IMR-90 (cell line): Measurements from ENCODE around the gene KIAA0408. TPM values are rescaled to one million over a fixed set of nuclear protein-coding genes. Genes with fewer than 3 reads are reported as not detected.

Experiments
- ATAC-seq: fragments of 200-7000 bp; cut with Tn5 transposase; 2 replicates; pipeline ENCODE4 v1.9.1; 2020; ENCODE audit warnings: low read depth, mild to moderate bottlenecking, moderate library complexity
- BruUV-seq: library from RNA; stranded (reverse); fragments of 400-500 nt; replicated peaks from 2 replicates; lab custom pipeline; 2021; lab: Mats Ljungman, UMichigan
- CTCF ChIA-PET: fragments of 300-600 bp; formaldehyde crosslinking; extraction: SDS; loops from one replicate; lab custom pipeline; 2021; ENCODE audit warnings: antibody characterized with exemption; lab: Yijun Ruan, JAX
- POLR2A ChIA-PET: fragments of 300-600 bp; sonication (Branson Sonifier 250); formaldehyde crosslinking; loops from one replicate; lab custom pipeline; 2022; ENCODE audit warnings: antibody characterized with exemption; ENCODE audit not compliant: unreplicated experiment; lab: Charles Lee
- DNase-seq: peaks from one replicate; pipeline ENCODE4 v3.0.0; 2013
- H2AFZ ChIP-seq: replicated peaks from 2 replicates; pipeline ENCODE3; 2013; ENCODE audit warnings: low read length, mild to moderate bottlenecking; ENCODE audit not compliant: poor library complexity
- H2AK5ac ChIP-seq: 2 replicates; pipeline ENCODE4 v1.6.1; 2013; ENCODE audit warnings: low read depth, low read length, inconsistent platforms
- H2AK9ac ChIP-seq: replicated peaks from 2 replicates; pipeline ENCODE3; 2013; ENCODE audit warnings: mild to moderate bottlenecking, low read depth, low read length, moderate library complexity; ENCODE audit not compliant: poor library complexity
- H2BK120ac ChIP-seq: 2 replicates; pipeline ENCODE4 v1.6.1; 2013; ENCODE audit warnings: low read depth, low read length, inconsistent platforms
- H2BK15ac ChIP-seq: 3 replicates; pipeline ENCODE4 v1.6.1; 2013; ENCODE audit warnings: low read depth, low read length, inconsistent platforms
- H2BK20ac ChIP-seq: 2 replicates; pipeline ENCODE4 v1.6.1; 2013; ENCODE audit warnings: low read depth, mild to moderate bottlenecking, inconsistent platforms, low read length, moderate library complexity
- H2BK5ac ChIP-seq: 2 replicates; pipeline ENCODE4 v1.6.1; 2013; ENCODE audit warnings: mild to moderate bottlenecking, low read depth, low read length, inconsistent platforms; ENCODE audit not compliant: poor library complexity, severe bottlenecking
- H3K14ac ChIP-seq: replicated peaks from 2 replicates; pipeline ENCODE4 v1.6.1; 2013; ENCODE audit warnings: low read depth, low read length, inconsistent platforms
- H3K18ac ChIP-seq: 2 replicates; pipeline ENCODE4 v1.6.1; 2013; ENCODE audit warnings: low read depth, low read length, control low read depth
- H3K23ac ChIP-seq: 2 replicates; pipeline ENCODE4 v1.6.1; 2013; ENCODE audit warnings: low read depth, low read length, inconsistent platforms
- H3K27ac ChIP-seq: 2 replicates; pipeline ENCODE4 v1.5.1; 2013; ENCODE audit warnings: mild to moderate bottlenecking, control low read depth, low read length; ENCODE audit not compliant: insufficient read depth
- H3K27me3 ChIP-seq: 2 replicates; pipeline ENCODE4 v1.6.1; 2013; ENCODE audit warnings: low read length; ENCODE audit not compliant: control insufficient read depth, insufficient read depth
- H3K36me3 ChIP-seq: 2 replicates; pipeline ENCODE4 v1.6.1; 2013; ENCODE audit warnings: low read length, mixed read lengths; ENCODE audit not compliant: control insufficient read depth, insufficient read depth
- H3K4ac ChIP-seq: 2 replicates; pipeline ENCODE4 v1.6.1; 2013; ENCODE audit warnings: low read depth, low read length, inconsistent platforms
- H3K4me1 ChIP-seq: 2 replicates; pipeline ENCODE4 v1.6.1; 2013; ENCODE audit warnings: low read length, mixed read lengths; ENCODE audit not compliant: control insufficient read depth, insufficient read depth
- H3K4me2 ChIP-seq: 2 replicates; pipeline ENCODE4 v1.6.1; 2013; ENCODE audit warnings: low read depth, mild to moderate bottlenecking, control low read depth, low read length, moderate library complexity
- H3K4me3 ChIP-seq: 2 replicates; pipeline ENCODE4 v1.5.1; 2013; ENCODE audit warnings: low read depth, mild to moderate bottlenecking, control low read depth, low read length, moderate library complexity; ENCODE audit not compliant: insufficient read depth
- H3K56ac ChIP-seq: 2 replicates; pipeline ENCODE4 v1.6.1; 2013; ENCODE audit warnings: low read length, inconsistent platforms; ENCODE audit not compliant: insufficient read depth; ENCODE audit errors: extremely low read depth
- H3K79me1 ChIP-seq, 2 experiments: 2 replicates each; pipeline ENCODE4 v1.6.1; 2013; ENCODE audit warnings: low read length in 2 of 2, inconsistent platforms in 1 of 2, low read depth in 1 of 2
- H3K9ac ChIP-seq: 2 replicates; pipeline ENCODE4 v1.6.1; 2013; ENCODE audit warnings: low read depth, low read length, control low read depth
- H3K9me1 ChIP-seq: 2 replicates; pipeline ENCODE4 v1.6.1; 2013; ENCODE audit warnings: low read length, inconsistent platforms; ENCODE audit not compliant: insufficient read depth
- H3K9me3 ChIP-seq: 2 replicates; pipeline ENCODE4 v1.6.1; 2013; ENCODE audit warnings: low read length; ENCODE audit not compliant: control insufficient read depth, insufficient read depth
- H4K20me1 ChIP-seq: 2 replicates; pipeline ENCODE4 v1.6.1; 2013; ENCODE audit warnings: low read length, inconsistent platforms; ENCODE audit not compliant: insufficient read depth
- H4K5ac ChIP-seq: 2 replicates; pipeline ENCODE4 v1.6.1; 2013; ENCODE audit warnings: mild to moderate bottlenecking, low read depth, low read length, control low read depth
- H4K8ac ChIP-seq, 2 experiments: 2 replicates each; pipeline ENCODE4 v1.6.1; 2013; ENCODE audit warnings: low read depth in 2 of 2, low read length in 2 of 2, control low read depth in 1 of 2, inconsistent platforms in 1 of 2
- H4K91ac ChIP-seq: 2 replicates; pipeline ENCODE4 v1.6.1; 2013; ENCODE audit warnings: low read depth, low read length, inconsistent platforms; ENCODE audit not compliant: insufficient read depth
- BHLHE40 ChIP-seq: fragments of 150-350 bp; IDR thresholded peaks from 2 replicates; pipeline ENCODE4 v1.6.1; 2016; ENCODE audit warnings: mild to moderate bottlenecking, low read depth, low read length
- CEBPB ChIP-seq: IDR thresholded peaks from 2 replicates; pipeline ENCODE4 v1.6.1; 2012; ENCODE audit warnings: low read depth, low read length, improper control_type of control experiment
- CHD1 ChIP-seq: IDR thresholded peaks from 2 replicates; pipeline ENCODE4 v1.6.1; 2012; ENCODE audit warnings: low read depth, low read length, improper control_type of control experiment
- ELK1 ChIP-seq: fragments of 150-350 bp; IDR thresholded peaks from 2 replicates; pipeline ENCODE4 v1.6.1; 2016; ENCODE audit warnings: low read depth, mild to moderate bottlenecking, low read length, moderate library complexity, borderline replicate concordance
- FOS ChIP-seq: fragments of 150-350 bp; IDR thresholded peaks from 2 replicates; pipeline ENCODE4 v1.6.1; 2016; ENCODE audit warnings: low read depth, low read length
- MAFK ChIP-seq: IDR thresholded peaks from 2 replicates; pipeline ENCODE4 v1.6.1; 2012; ENCODE audit warnings: low read depth, low read length, improper control_type of control experiment
- MAZ ChIP-seq: IDR thresholded peaks from 2 replicates; pipeline ENCODE4 v1.6.1; 2012; ENCODE audit warnings: low read depth, mild to moderate bottlenecking, low read length, improper control_type of control experiment, moderate library complexity, borderline replicate concordance
- MXI1 ChIP-seq: IDR thresholded peaks from 2 replicates; pipeline ENCODE4 v1.6.1; 2012; ENCODE audit warnings: low read depth, mild to moderate bottlenecking, low read length, moderate library complexity, borderline replicate concordance
- NFE2L2 ChIP-seq: fragments of 150-350 bp; IDR thresholded peaks from 2 replicates; pipeline ENCODE4 v1.6.1; 2016; ENCODE audit warnings: low read depth, mild to moderate bottlenecking, low read length
- POLR2A ChIP-seq: IDR thresholded peaks from 2 replicates; pipeline ENCODE4 v1.6.1; 2012; ENCODE audit warnings: mild to moderate bottlenecking, low read depth, low read length
- RAD21 ChIP-seq: IDR thresholded peaks from 2 replicates; pipeline ENCODE4 v1.6.1; 2012; ENCODE audit warnings: low read length, improper control_type of control experiment
- RCOR1 ChIP-seq: IDR thresholded peaks from 2 replicates; pipeline ENCODE4 v1.6.1; 2012; ENCODE audit warnings: mild to moderate bottlenecking, low read length, improper control_type of control experiment; ENCODE audit not compliant: insufficient replicate concordance
- SMC3 ChIP-seq: fragments of 150-350 bp; IDR thresholded peaks from 2 replicates; pipeline ENCODE4 v1.6.1; 2016; ENCODE audit warnings: low read depth, mild to moderate bottlenecking, antibody characterized with exemption, low read length, moderate library complexity
- USF2 ChIP-seq: fragments of 150-350 bp; IDR thresholded peaks from 2 replicates; pipeline ENCODE4 v1.6.1; 2017; ENCODE audit warnings: mild to moderate bottlenecking, antibody characterized with exemption, low read length, low read depth
- WGBS, 2 experiments: methylation state at CpG; one replicate each; pipeline versions ENCODE4 v1.1.5 to v1.1.7; 2013; ENCODE audit warnings: missing lambda C conversion rate in 2 of 2; ENCODE audit not compliant: insufficient read length in 1 of 2; ENCODE audit errors: extremely low coverage in 2 of 2; 5-methylcytosine and 5-hydroxymethylcytosine counted together
- dilution Hi-C: fragments of 300-500 bp; cut with HindIII; formaldehyde crosslinking; loops from one replicate; pipeline ENCODE4 v1.14.3; 2018; ENCODE audit warnings: low sequenced_read_pairs; ENCODE audit not compliant: unreplicated experiment
- in situ Hi-C: fragments of 300-500 bp; cut with MboI; formaldehyde crosslinking; loops from 3 replicates; pipeline ENCODE4 v1.14.3; 2019; ENCODE audit warnings: low sequenced_read_pairs, inconsistent platforms, mixed read lengths
- intact Hi-C: fragments of 100-400 bp; cut with micrococcal nuclease; formaldehyde crosslinking; loops from 2 replicates; pipeline ENCODE4 v1.10.0; 2022
- polyA plus RNA-seq, 3 experiments: library from polyadenylated mRNA; depleted of rRNA; stranded (reverse); fragments of >200 nt; gene quantifications; 2 replicates each; pipeline ENCODE4 v1.2.3, GENCODE V29; 2012; ENCODE audit warnings: low replicate concordance in 1 of 3
- total RNA-seq: library from RNA; depleted of rRNA; stranded (reverse); fragments of >200 nt; gene quantifications from 2 replicates; pipeline ENCODE4 v1.2.3, GENCODE V29; 2012
- TF ChIP-seq, protein P1 (sequence below): conservative IDR thresholded peaks from 2 replicates; pipeline ENCODE4 v1.5.1; 2012; ENCODE audit warnings: mild to moderate bottlenecking, low read depth, low read length, improper control_type of control experiment

Gene KIAA0408
- total and polyA plus RNA-seq, 2 of the 4 experiments (the other 2 are of a cell fraction): 0.90 to 2.9 TPM

GRCh38 chr6:127483399-127484055 is 24.3 kb upstream of the KIAA0408 start:
- DNase-seq (no peak), ATAC-seq (no peak; the same call in 1 of the 2 replicates)
- POLR2A ChIA-PET: no interaction called here
- Histone ChIP-seq H3K79me1 (peaks cover 0 to 3% of the 10 kb centered on the region in 2 experiments; a peak in 1 of 4 replicates), H3K9me3 (no peaks in the 10 kb centered on the region), H3K23ac (no peak overlapping the region), H4K20me1 (no peaks in the 10 kb centered on the region), H3K4me1 (peaks cover 4% of the 10 kb centered on the region), H3K56ac (no peak overlapping the region), H3K14ac (no peak overlapping the region), H4K8ac (no peak overlapping the region), H3K27me3 (no peaks in the 10 kb centered on the region), H3K27ac (no peak overlapping the region), H2BK20ac (peak overlapping the region; percentile 42; the same call in 1 of the 2 replicates), H2AK9ac (peak overlapping the region; percentile 20), H3K18ac (no peak overlapping the region), H4K91ac (peak overlapping the region; percentile 32; the same call in 1 of the 2 replicates), H3K4ac (no peak overlapping the region; the same call in 1 of the 2 replicates), H2BK15ac (no peak overlapping the region), H4K5ac (no peak overlapping the region), H3K36me3 (no peaks in the 10 kb centered on the region), H3K9ac (no peak overlapping the region), H2AFZ (no peak overlapping the region), H2BK120ac (no peak overlapping the region), H3K4me2 (peak overlapping the region; percentile 89), H2AK5ac (peak overlapping the region; percentile 57; the same call in 1 of the 2 replicates), H2BK5ac (no peak overlapping the region), H3K4me3 (no peak overlapping the region), H3K9me1 (peaks cover 3% of the 10 kb centered on the region; the same call in 1 of the 2 replicates)
- CTCF ChIA-PET: interaction anchor here (1.4 to 3.0 kb wide), 2 partner anchors 19 to 33 kb away, joined by 4 to 14 read pairs; no protein-coding TSS in a partner anchor
- dilution Hi-C loops (no loop called here), in situ Hi-C loops (no loop called here), intact Hi-C loops (loop anchor here (5.0 kb wide), 1 partner anchor 34 kb away; the partner anchor contains the start of gene MTCL3)
- BruUV-seq: no TSS peak
- WGBS, 2 experiments: no CpG with 5 or more reads among the region's 5 CpGs
- no peak for TF ChIP-seq MXI1
- TF ChIP-seq ELK1: no peak
- no peak for TF ChIP-seq CHD1
- TF ChIP-seq RCOR1: no peak
- TF ChIP-seq CEBPB: no peak
- no peak for TF ChIP-seq NFE2L2
- TF ChIP-seq POLR2A: no peak
- no peak for TF ChIP-seq USF2
- TF ChIP-seq MAZ: no peak
- TF ChIP-seq FOS: no peak
- no peak for TF ChIP-seq MAFK
- no peak for TF ChIP-seq BHLHE40
- TF ChIP-seq, protein P1, sequence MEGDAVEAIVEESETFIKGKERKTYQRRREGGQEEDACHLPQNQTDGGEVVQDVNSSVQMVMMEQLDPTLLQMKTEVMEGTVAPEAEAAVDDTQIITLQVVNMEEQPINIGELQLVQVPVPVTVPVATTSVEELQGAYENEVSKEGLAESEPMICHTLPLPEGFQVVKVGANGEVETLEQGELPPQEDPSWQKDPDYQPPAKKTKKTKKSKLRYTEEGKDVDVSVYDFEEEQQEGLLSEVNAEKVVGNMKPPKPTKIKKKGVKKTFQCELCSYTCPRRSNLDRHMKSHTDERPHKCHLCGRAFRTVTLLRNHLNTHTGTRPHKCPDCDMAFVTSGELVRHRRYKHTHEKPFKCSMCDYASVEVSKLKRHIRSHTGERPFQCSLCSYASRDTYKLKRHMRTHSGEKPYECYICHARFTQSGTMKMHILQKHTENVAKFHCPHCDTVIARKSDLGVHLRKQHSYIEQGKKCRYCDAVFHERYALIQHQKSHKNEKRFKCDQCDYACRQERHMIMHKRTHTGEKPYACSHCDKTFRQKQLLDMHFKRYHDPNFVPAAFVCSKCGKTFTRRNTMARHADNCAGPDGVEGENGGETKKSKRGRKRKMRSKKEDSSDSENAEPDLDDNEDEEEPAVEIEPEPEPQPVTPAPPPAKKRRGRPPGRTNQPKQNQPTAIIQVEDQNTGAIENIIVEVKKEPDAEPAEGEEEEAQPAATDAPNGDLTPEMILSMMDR: no peak
- TF ChIP-seq SMC3: no peak
- no peak for TF ChIP-seq RAD21
